K562 (cell line): ENCODE measurements around the gene KCTD17. TPM values are rescaled to one million over a fixed set of nuclear protein-coding genes. Genes with fewer than 3 reads are reported as not detected.

ENCODE experiments used
- ATAC-seq: fragments of 200-7000 bp; cut with Tn5 transposase; 3 replicates; pipeline ENCODE4 v1.9.1; 2020; ENCODE audit warnings: moderate library complexity
- BruUV-seq: library from RNA; stranded (reverse); fragments of 400-500 nt; replicated peaks from 2 replicates; lab custom pipeline; 2021; lab: Mats Ljungman, UMichigan
- CTCF ChIA-PET: fragments of 300-600 bp; formaldehyde crosslinking; extraction: SDS; loops from one replicate; lab custom pipeline; 2021; ENCODE audit warnings: low intra/inter-chr PET ratio; lab: Yijun Ruan, JAX
- POLR2A ChIA-PET: fragments of 300-600, 350-650 bp; sonication (Branson Sonifier 250); formaldehyde crosslinking; extraction: SDS; loops from one replicate; lab custom pipeline; 2021; ENCODE audit warnings: antibody characterized with exemption, inconsistent platforms; lab: Yijun Ruan, JAX
- DNase-seq, 4 experiments: peaks; one replicate each; pipeline versions ENCODE4 v3.0.0 to v3.0.0-alpha.2; 2011 to 2018; ENCODE audit warnings: low spot score in 3 of 4, mixed read lengths in 3 of 4; ENCODE audit errors: extremely low read depth in 1 of 4
- FAIRE-seq: peaks from 2 replicates; lab custom pipeline; 2011; peaks lifted over from hg19 to GRCh38; lab: Jason Lieb, UNC
- H2AFZ ChIP-seq: 2 replicates; pipeline ENCODE4 v1.6.0; 2011; ENCODE audit warnings: low read depth, low read length, control low read depth, inconsistent platforms
- H3K27ac ChIP-seq: fragments of 200-600 bp; 3 replicates; pipeline ENCODE4 v1.8.0; 2011; ENCODE audit warnings: low read depth, mild to moderate bottlenecking, control low read depth, inconsistent platforms, low read length, moderate library complexity, mixed read lengths; ENCODE audit errors: extremely low read depth
- H3K27me3 ChIP-seq, 2 experiments: fragments of 300-600 bp in 1 of 2; 2 replicates in 1 of 2; 3 replicates in 1 of 2; pipeline versions ENCODE4 v1.6.0 to v1.8.0; 2011; ENCODE audit warnings: inconsistent platforms in 2 of 2, low read length in 2 of 2, mild to moderate bottlenecking in 1 of 2, mixed read lengths in 1 of 2, moderate library complexity in 1 of 2; ENCODE audit not compliant: control insufficient read depth in 2 of 2, insufficient read depth in 2 of 2
- H3K36me3 ChIP-seq: fragments of 300-600 bp; 3 replicates; pipeline ENCODE4 v1.8.0; 2011; ENCODE audit warnings: mild to moderate bottlenecking, low read length, inconsistent platforms; ENCODE audit not compliant: control insufficient read depth, insufficient read depth
- H3K4me1 ChIP-seq, 2 experiments: fragments of 200-600 bp in 1 of 2; replicated peaks in 1 of 2; 2 replicates in 1 of 2; 3 replicates in 1 of 2; pipeline versions ENCODE4 v1.5.1 to v1.8.0; 2011; ENCODE audit warnings: inconsistent platforms in 2 of 2, low read length in 2 of 2, mild to moderate bottlenecking in 1 of 2, mixed read lengths in 1 of 2, moderate library complexity in 1 of 2; ENCODE audit not compliant: control insufficient read depth in 2 of 2, insufficient read depth in 2 of 2
- H3K4me2 ChIP-seq: 2 replicates; pipeline ENCODE4 v1.6.1; 2011; ENCODE audit warnings: low read length, control low read depth, inconsistent platforms, mixed read lengths; ENCODE audit not compliant: insufficient read depth
- H3K4me3 ChIP-seq: fragments of 200-600 bp; sonication (generic), shearing (Covaris generic); 2 replicates; pipeline ENCODE4 v1.5.1; 2016; ENCODE audit warnings: control low read depth, inconsistent platforms
- H3K79me2 ChIP-seq: fragments of 200-600 bp; 3 replicates; pipeline ENCODE4 v1.8.0; 2011; ENCODE audit warnings: low read length, inconsistent platforms; ENCODE audit not compliant: control insufficient read depth, insufficient read depth
- H3K9ac ChIP-seq, 2 experiments: 2 replicates each; pipeline versions ENCODE4 v1.6.0 to v1.6.1; 2011; ENCODE audit warnings: low read depth in 2 of 2, low read length in 2 of 2, control low read depth in 1 of 2, inconsistent platforms in 1 of 2, mild to moderate bottlenecking in 1 of 2, mixed read lengths in 1 of 2; ENCODE audit not compliant: insufficient read depth in 1 of 2
- H3K9me1 ChIP-seq: one replicate; pipeline ENCODE4 v1.6.0; 2011; ENCODE audit warnings: inconsistent platforms, mild to moderate bottlenecking, low read length, moderate library complexity; ENCODE audit not compliant: control insufficient read depth, insufficient read depth
- H3K9me3 ChIP-seq: replicated peaks from 2 replicates; pipeline ENCODE4 v1.5.1; 2011; ENCODE audit warnings: low read depth, low read length, inconsistent platforms; ENCODE audit not compliant: control insufficient read depth, insufficient read depth
- H4K20me1 ChIP-seq: replicated peaks from 2 replicates; pipeline ENCODE4 v1.6.1; 2011; ENCODE audit warnings: low read length, inconsistent platforms, mixed read lengths; ENCODE audit not compliant: control insufficient read depth, insufficient read depth
- EZH2 ChIP-seq: IDR thresholded peaks from 2 replicates; pipeline ENCODE4 v1.6.1; 2012; ENCODE audit warnings: low read depth, mild to moderate bottlenecking, inconsistent platforms, low read length, borderline replicate concordance
- HDAC6 ChIP-seq: IDR thresholded peaks from 2 replicates; pipeline ENCODE4 v1.6.1; 2012; ENCODE audit warnings: low read depth, mild to moderate bottlenecking, control low read depth, inconsistent platforms, low read length, moderate library complexity
- HMGN3 ChIP-seq: IDR thresholded peaks from 2 replicates; pipeline ENCODE4 v1.6.1; 2011; ENCODE audit warnings: borderline replicate concordance, low read depth, mild to moderate bottlenecking, mixed read lengths, low read length; ENCODE audit not compliant: insufficient read length; ENCODE audit errors: extremely low read depth
- KHSRP ChIP-seq: fragments of 450-650 bp; IDR thresholded peaks from 2 replicates; pipeline ENCODE4 v1.6.1; 2017
- L3MBTL2 ChIP-seq: fragments of 450-650 bp; IDR thresholded peaks from 2 replicates; pipeline ENCODE4 v1.6.1; 2016; ENCODE audit warnings: mild to moderate bottlenecking, moderate library complexity
- MXI1 ChIP-seq: IDR thresholded peaks from 2 replicates; pipeline ENCODE4 v1.6.1; 2011; ENCODE audit warnings: low read depth, mild to moderate bottlenecking, improper control_type of control experiment, low read length
- NFATC3 ChIP-seq: fragments of 450-650 bp; IDR thresholded peaks from 2 replicates; pipeline ENCODE4 v1.6.1; 2017; ENCODE audit warnings: mild to moderate bottlenecking
- NFXL1 ChIP-seq: fragments of 450-650 bp; formaldehyde crosslinking; IDR thresholded peaks from 2 replicates; pipeline ENCODE4 v1.4.0; 2021; ENCODE audit warnings: mild to moderate bottlenecking
- NR2F6 ChIP-seq: fragments of 450-650 bp; formaldehyde crosslinking; IDR thresholded peaks from 2 replicates; pipeline ENCODE4 v1.4.0; 2020; ENCODE audit warnings: mild to moderate bottlenecking
- POLR2AphosphoS2 ChIP-seq: IDR thresholded peaks from 2 replicates; pipeline ENCODE4 v1.6.1; 2012; ENCODE audit warnings: low read length, improper control_type of control experiment
- SUPT5H ChIP-seq: fragments of 450-650 bp; IDR thresholded peaks from 2 replicates; pipeline ENCODE4 v1.6.1; 2016
- TEAD1 ChIP-seq, 2 experiments: fragments of 450-650 bp in 1 of 2; sonication (generic) in 1 of 2; formaldehyde crosslinking; IDR thresholded peaks; 2 replicates each; pipeline versions ENCODE4 v1.4.0 to v1.8.0; 2020 to 2022; ENCODE audit warnings: mild to moderate bottlenecking in 2 of 2, missing genetic modification reagents in 1 of 2
- TRIM24 ChIP-seq, 2 experiments: fragments of 450-650 bp; IDR thresholded peaks; 2 replicates each; pipeline ENCODE4 v1.6.1; 2016
- ZNF12 ChIP-seq: sonication (generic); formaldehyde crosslinking; IDR thresholded peaks from 2 replicates; pipeline ENCODE4 v1.4.0; 2020; ENCODE audit warnings: mild to moderate bottlenecking, missing genetic modification reagents
- WGBS: fragments of 100-300 bp; shearing (Covaris generic); methylation state at CpG from one replicate; pipeline ENCODE4 v1.1.6; 2016; ENCODE audit warnings: low coverage, mixed read lengths; ENCODE audit not compliant: insufficient coverage; ENCODE audit errors: missing lambda C conversion rate; 5-methylcytosine and 5-hydroxymethylcytosine counted together
- in situ Hi-C: fragments of 300-500 bp; cut with MboI; formaldehyde crosslinking; loops from 4 replicates; pipeline ENCODE4 v1.15.0; 2018; ENCODE audit warnings: inconsistent platforms, mixed read lengths
- intact Hi-C: fragments of 100-400 bp; cut with micrococcal nuclease; formaldehyde crosslinking; loops from 2 replicates; pipeline ENCODE4 v1.14.2; 2022
- polyA plus RNA-seq, 8 experiments: library from polyadenylated mRNA; depleted of rRNA in 4 of 8; stranded (reverse) in 5 of 8; unstranded in 3 of 8; fragments of >200 nt; fragmentation: Nextera tagmentation in 2 of 8; fragmentation: Illumina TruSeq in 1 of 8; extraction: Ambion mirVana in 2 of 8; extraction: Trizol in 1 of 8; gene quantifications; 2 replicates each; pipeline versions ENCODE4 v1.2.1 to v1.2.3, GENCODE V29; 2011 to 2014; ENCODE audit warnings: inconsistent platforms in 1 of 8, missing spikeins in 1 of 8
- total RNA-seq, 7 experiments: library from RNA; depleted of rRNA in 6 of 7; stranded (reverse); fragments of >200 nt in 6 of 7; fragmentation: Illumina TruSeq in 2 of 7; extraction: Trizol in 2 of 7; gene quantifications; 2 replicates each; pipeline versions ENCODE4 v1.2.1 to v1.2.3, GENCODE V29; 2011 to 2021; ENCODE audit warnings: low replicate concordance in 1 of 7
- TF ChIP-seq, protein P1 (sequence below): sonication (generic); formaldehyde crosslinking; IDR thresholded peaks from 2 replicates; pipeline ENCODE4 v1.8.0; 2022; ENCODE audit warnings: mild to moderate bottlenecking, low read depth, missing genetic modification reagents
- TF ChIP-seq, protein P2 (sequence below): IDR thresholded peaks from 2 replicates; pipeline ENCODE4 v1.6.1; 2014; ENCODE audit warnings: antibody characterized with exemption
- TF ChIP-seq, protein P3 (sequence below): sonication (generic); formaldehyde crosslinking; IDR thresholded peaks from 2 replicates; pipeline ENCODE4 v1.8.0; 2022; ENCODE audit warnings: mild to moderate bottlenecking, missing genetic modification reagents, borderline replicate concordance
- TF ChIP-seq, protein P4 (sequence below): IDR thresholded peaks from 2 replicates; pipeline ENCODE4 v1.6.1; 2012; ENCODE audit warnings: low read depth, low read length, improper control_type of control experiment, borderline replicate concordance

Gene KCTD17
- total and polyA plus RNA-seq, 9 of the 15 experiments (the other 6 are each of a cell fraction or from before 2014, with no cell fraction given): 0.22 to 0.90 (median 0.49) TPM; not detected in 2

DNA sequence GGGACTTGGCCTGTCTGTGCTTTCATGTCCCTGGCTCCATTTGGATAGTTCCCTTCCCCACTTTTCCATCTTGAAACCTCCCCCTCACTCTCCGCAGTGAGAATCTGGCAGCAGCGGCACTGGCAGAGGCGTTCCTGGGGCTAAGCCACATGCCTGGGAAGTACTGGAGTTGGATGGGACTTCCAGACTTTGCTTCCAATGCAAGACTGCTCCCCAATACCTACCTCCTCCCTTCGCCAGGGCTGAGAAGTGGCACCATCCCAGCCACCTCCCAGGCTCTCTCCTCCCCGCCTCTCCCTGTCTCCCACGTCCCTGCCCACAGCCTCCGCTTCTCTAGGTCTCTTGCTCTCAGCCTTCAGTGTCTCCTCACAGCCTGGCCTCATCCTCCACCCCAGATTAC lies 48.9 kb upstream of the KCTD17 start:
- intact Hi-C loops: no loop called here
- no peaks in the 10 kb centered on the region for H3K79me2 ChIP-seq
- ChIA-PET POLR2A (interaction anchor here (0.5 to 0.7 kb wide), 2 partner anchors 10 to 24 kb away, joined by 3 read pairs; no protein-coding TSS in a partner anchor), CTCF (no interaction called here)
- H3K4me1 ChIP-seq: peaks cover 2 to 8% of the 10 kb centered on the region in 2 experiments; a peak in 3 of 5 replicates
- no peak overlapping the region for H3K4me3 ChIP-seq
- 36% methylated on average over 6 of the region's 7 CpGs for WGBS
- H3K9me1 ChIP-seq: no peaks in the 10 kb centered on the region
- H3K4me2 ChIP-seq: no peak overlapping the region
- H3K36me3 ChIP-seq: no peaks in the 10 kb centered on the region
- H3K9ac ChIP-seq: no peak overlapping the region
- peaks cover 2 to 10% of the 10 kb centered on the region in 2 experiments; a peak in 2 of 5 replicates for H3K27me3 ChIP-seq
- H3K27ac ChIP-seq: no peak overlapping the region
- in situ Hi-C loops: no loop called here
- no peaks in the 10 kb centered on the region for H3K9me3 ChIP-seq
- FAIRE-seq (no peak), DNase-seq (no peak), ATAC-seq (no peak)
- TF ChIP-seq NR2F6 (CRISPR knock-in tag): no peak
- TF ChIP-seq ZNF12 (CRISPR knock-in tag): no peak
- no peak for TF ChIP-seq L3MBTL2
- TF ChIP-seq, protein P1, sequence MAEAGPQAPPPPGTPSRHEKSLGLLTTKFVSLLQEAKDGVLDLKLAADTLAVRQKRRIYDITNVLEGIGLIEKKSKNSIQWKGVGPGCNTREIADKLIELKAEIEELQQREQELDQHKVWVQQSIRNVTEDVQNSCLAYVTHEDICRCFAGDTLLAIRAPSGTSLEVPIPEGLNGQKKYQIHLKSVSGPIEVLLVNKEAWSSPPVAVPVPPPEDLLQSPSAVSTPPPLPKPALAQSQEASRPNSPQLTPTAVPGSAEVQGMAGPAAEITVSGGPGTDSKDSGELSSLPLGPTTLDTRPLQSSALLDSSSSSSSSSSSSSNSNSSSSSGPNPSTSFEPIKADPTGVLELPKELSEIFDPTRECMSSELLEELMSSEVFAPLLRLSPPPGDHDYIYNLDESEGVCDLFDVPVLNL (CRISPR knock-in tag): no peak
- no peak for TF ChIP-seq SUPT5H
- no peak for TF ChIP-seq HDAC6
- TF ChIP-seq, protein P2, sequence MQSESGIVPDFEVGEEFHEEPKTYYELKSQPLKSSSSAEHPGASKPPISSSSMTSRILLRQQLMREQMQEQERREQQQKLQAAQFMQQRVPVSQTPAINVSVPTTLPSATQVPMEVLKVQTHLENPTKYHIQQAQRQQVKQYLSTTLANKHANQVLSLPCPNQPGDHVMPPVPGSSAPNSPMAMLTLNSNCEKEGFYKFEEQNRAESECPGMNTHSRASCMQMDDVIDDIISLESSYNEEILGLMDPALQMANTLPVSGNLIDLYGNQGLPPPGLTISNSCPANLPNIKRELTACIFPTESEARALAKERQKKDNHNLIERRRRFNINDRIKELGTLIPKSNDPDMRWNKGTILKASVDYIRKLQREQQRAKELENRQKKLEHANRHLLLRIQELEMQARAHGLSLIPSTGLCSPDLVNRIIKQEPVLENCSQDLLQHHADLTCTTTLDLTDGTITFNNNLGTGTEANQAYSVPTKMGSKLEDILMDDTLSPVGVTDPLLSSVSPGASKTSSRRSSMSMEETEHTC: no peak
- TF ChIP-seq MXI1: no peak
- no peak for TF ChIP-seq POLR2AphosphoS2
- TF ChIP-seq NFATC3: no peak
- no peak for TF ChIP-seq NFXL1
- no peak for TF ChIP-seq HMGN3
- TF ChIP-seq KHSRP: no peak
- TF ChIP-seq, protein P3, sequence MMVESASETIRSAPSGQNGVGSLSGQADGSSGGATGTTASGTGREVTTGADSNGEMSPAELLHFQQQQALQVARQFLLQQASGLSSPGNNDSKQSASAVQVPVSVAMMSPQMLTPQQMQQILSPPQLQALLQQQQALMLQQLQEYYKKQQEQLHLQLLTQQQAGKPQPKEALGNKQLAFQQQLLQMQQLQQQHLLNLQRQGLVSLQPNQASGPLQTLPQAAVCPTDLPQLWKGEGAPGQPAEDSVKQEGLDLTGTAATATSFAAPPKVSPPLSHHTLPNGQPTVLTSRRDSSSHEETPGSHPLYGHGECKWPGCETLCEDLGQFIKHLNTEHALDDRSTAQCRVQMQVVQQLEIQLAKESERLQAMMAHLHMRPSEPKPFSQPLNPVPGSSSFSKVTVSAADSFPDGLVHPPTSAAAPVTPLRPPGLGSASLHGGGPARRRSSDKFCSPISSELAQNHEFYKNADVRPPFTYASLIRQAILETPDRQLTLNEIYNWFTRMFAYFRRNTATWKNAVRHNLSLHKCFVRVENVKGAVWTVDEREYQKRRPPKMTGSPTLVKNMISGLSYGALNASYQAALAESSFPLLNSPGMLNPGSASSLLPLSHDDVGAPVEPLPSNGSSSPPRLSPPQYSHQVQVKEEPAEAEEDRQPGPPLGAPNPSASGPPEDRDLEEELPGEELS (CRISPR knock-in tag): no peak
- TF ChIP-seq EZH2: no peak
- TF ChIP-seq, protein P4, sequence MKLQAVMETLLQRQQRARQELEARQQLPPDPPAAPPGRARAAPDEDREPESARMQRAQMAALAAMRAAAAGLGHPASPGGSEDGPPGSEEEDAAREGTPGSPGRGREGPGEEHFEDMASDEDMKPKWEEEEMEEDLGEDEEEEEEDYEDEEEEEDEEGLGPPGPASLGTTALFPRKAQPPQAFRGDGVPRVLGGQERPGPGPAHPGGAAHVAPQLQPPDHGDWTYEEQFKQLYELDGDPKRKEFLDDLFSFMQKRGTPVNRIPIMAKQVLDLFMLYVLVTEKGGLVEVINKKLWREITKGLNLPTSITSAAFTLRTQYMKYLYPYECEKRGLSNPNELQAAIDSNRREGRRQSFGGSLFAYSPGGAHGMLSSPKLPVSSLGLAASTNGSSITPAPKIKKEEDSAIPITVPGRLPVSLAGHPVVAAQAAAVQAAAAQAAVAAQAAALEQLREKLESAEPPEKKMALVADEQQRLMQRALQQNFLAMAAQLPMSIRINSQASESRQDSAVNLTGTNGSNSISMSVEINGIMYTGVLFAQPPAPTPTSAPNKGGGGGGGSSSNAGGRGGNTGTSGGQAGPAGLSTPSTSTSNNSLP: no peak
- TF ChIP-seq TEAD1 (CRISPR knock-in tag; IDR thresholded peaks at IDR 0.05): no peak
- TF ChIP-seq TRIM24 (IDR thresholded peaks at IDR 0.05): no peak
- H4K20me1 ChIP-seq: no peaks in the 10 kb centered on the region
- H2AFZ ChIP-seq: no peak overlapping the region
- no TSS peak for BruUV-seq
